Measurements from ENCODE around the gene GGT6. TPM values are rescaled to one million over a fixed set of nuclear protein-coding genes. Genes with fewer than 3 reads are reported as not detected.
"Not testable (repeated sequence)": the region's sequence is repeated elsewhere in the genome, so short reads cannot be mapped to it uniquely, and the experiment has no call there.

The GGT6 gene
- total RNA-seq, 1 donor from 2014 or later = not detected

- no peaks in the 10 kb centered on the region for H3K36me3 Mint-ChIP-seq (ENCODE audit: low read depth, unreplicated experiment)
- peaks cover 25% of the 10 kb centered on the region for H3K27me3 Mint-ChIP-seq (ENCODE audit: unreplicated experiment)
- no peak overlapping the region for H3K27ac Mint-ChIP-seq (ENCODE audit: unreplicated experiment)
- peaks cover 9% of the 10 kb centered on the region for H3K4me1 Mint-ChIP-seq (ENCODE audit: unreplicated experiment)
- no peak for TF ChIP-seq CTCF (IDR thresholded peaks at IDR 0.05; ENCODE audit: unreplicated experiment)
- H3K9me3 Mint-ChIP-seq (ENCODE audit: unreplicated experiment) = no peaks in the 10 kb centered on the region
- no peak overlapping the region for H3K4me3 Mint-ChIP-seq (ENCODE audit: unreplicated experiment)
- DNase-seq (ENCODE audit: low spot score) = no peak
Observed at GRCh38 chr17:4582101-4582501, 21.7 kb upstream of the GGT6 start.

GRCh38 chr17:4580291-4580690 is 19.9 kb upstream of the GGT6 start:
- Mint-ChIP-seq H3K27me3 (ENCODE audit: unreplicated experiment) (peaks cover 12% of the 10 kb centered on the region), H3K27ac (ENCODE audit: unreplicated experiment) (no peak overlapping the region), H3K9me3 (ENCODE audit: unreplicated experiment) (no peaks in the 10 kb centered on the region), H3K4me3 (ENCODE audit: unreplicated experiment) (no peak overlapping the region), H3K4me1 (ENCODE audit: unreplicated experiment) (peaks cover 11% of the 10 kb centered on the region), H3K36me3 (ENCODE audit: low read depth, unreplicated experiment) (no peaks in the 10 kb centered on the region)
- no peak for TF ChIP-seq CTCF (IDR thresholded peaks at IDR 0.05; ENCODE audit: unreplicated experiment)
- no peak for DNase-seq (ENCODE audit: low spot score)

- Mint-ChIP-seq H3K9me3 (ENCODE audit: unreplicated experiment) (no peaks in the 10 kb centered on the region), H3K4me3 (ENCODE audit: unreplicated experiment) (no peak overlapping the region), H3K27me3 (ENCODE audit: unreplicated experiment) (peaks cover 12% of the 10 kb centered on the region), H3K4me1 (ENCODE audit: unreplicated experiment) (peaks cover 11% of the 10 kb centered on the region), H3K36me3 (ENCODE audit: low read depth, unreplicated experiment) (no peaks in the 10 kb centered on the region), H3K27ac (ENCODE audit: unreplicated experiment) (no peak overlapping the region)
- no peak for TF ChIP-seq CTCF (IDR thresholded peaks at IDR 0.05; ENCODE audit: unreplicated experiment)
- no peak for DNase-seq (ENCODE audit: low spot score)
Observed at GRCh38 chr17:4579678-4580077, 19.3 kb upstream of the GGT6 start.

- not testable (repeated sequence) for H3K36me3 Mint-ChIP-seq (ENCODE audit: low read depth, unreplicated experiment); H3K27me3 Mint-ChIP-seq (ENCODE audit: unreplicated experiment); H3K27ac Mint-ChIP-seq (ENCODE audit: unreplicated experiment); H3K9me3 Mint-ChIP-seq (ENCODE audit: unreplicated experiment); DNase-seq (ENCODE audit: low spot score); H3K4me1 Mint-ChIP-seq (ENCODE audit: unreplicated experiment); H3K4me3 Mint-ChIP-seq (ENCODE audit: unreplicated experiment)
Observed at GRCh38 chr17:4578349-4578748, 18.0 kb upstream of the GGT6 start.

GRCh38 chr17:4577386-4577993 is 17.1 kb upstream of the GGT6 start:
- TF ChIP-seq CTCF (IDR thresholded peaks at IDR 0.05; ENCODE audit: unreplicated experiment) = no peak

More at GRCh38 chr17:4577386-4577993, 17.1 kb upstream of the GGT6 start:
- Mint-ChIP-seq H3K27ac (ENCODE audit: unreplicated experiment) (no peak overlapping the region), H3K4me3 (ENCODE audit: unreplicated experiment) (no peak overlapping the region), H3K4me1 (ENCODE audit: unreplicated experiment) (peaks cover 9% of the 10 kb centered on the region), H3K36me3 (ENCODE audit: low read depth, unreplicated experiment) (no peaks in the 10 kb centered on the region), H3K9me3 (ENCODE audit: unreplicated experiment) (no peaks in the 10 kb centered on the region), H3K27me3 (ENCODE audit: unreplicated experiment) (peaks cover 7% of the 10 kb centered on the region)
- DNase-seq (ENCODE audit: low spot score) = no peak
